ENCODE data around the gene FILIP1. TPM values are rescaled to one million over a fixed set of nuclear protein-coding genes. Genes with fewer than 3 reads are reported as not detected.
A peak's percentile ranks its signal among the peaks of the same experiment; 100 is the strongest.

The FILIP1 gene
- total RNA-seq, 4 donors from 2014 or later = 36.0 to 57.6 (median 48.0) TPM

GRCh38 chr6:75409928-75410327, 83.7 kb downstream of the FILIP1 start:
- Histone ChIP-seq H3K9me3 (no peaks in the 10 kb centered on the region), H3K4me3 (no peak overlapping the region), H3K4me1 (peaks cover 7 to 40% (median 21%) of the 10 kb centered on the region in 3 donors), H3K27me3 (no peaks in the 10 kb centered on the region), H3K36me3 (no peaks in the 10 kb centered on the region), H3K27ac (peak overlapping the region in 1 of 4 donors; percentile 37)
- TF ChIP-seq POLR2AphosphoS5 (IDR thresholded peaks at IDR 0.05) (no peak), CTCF (IDR thresholded peaks at IDR 0.05) (no peak), POLR2A (IDR thresholded peaks at IDR 0.05) (no peak), EP300 (IDR thresholded peaks at IDR 0.05) (no peak)
- no peak for ATAC-seq

- no peaks in the 10 kb centered on the region for H3K36me3 ChIP-seq
- TF ChIP-seq EP300 (IDR thresholded peaks at IDR 0.05) = no peak
- no peak for TF ChIP-seq CTCF (IDR thresholded peaks at IDR 0.05)
- H3K27ac ChIP-seq = peak overlapping the region in 2 of 4 donors; percentile 0 to 37
- H3K4me3 ChIP-seq = no peak overlapping the region
- ATAC-seq = no peak
- no peaks in the 10 kb centered on the region for H3K27me3 ChIP-seq
- no peaks in the 10 kb centered on the region for H3K9me3 ChIP-seq
- H3K4me1 ChIP-seq = peaks cover 7 to 41% (median 18%) of the 10 kb centered on the region in 3 donors
- WGBS, 2 donors (ENCODE audit: low coverage in 1 of 2) = 33 to 52% methylated on average over 3 of the region's 3 CpGs
Observed at GRCh38 chr6:75409286-75409685, 84.3 kb downstream of the FILIP1 start.

GRCh38 chr6:75403563-75404080, 90.0 kb downstream of the FILIP1 start:
- no peak for TF ChIP-seq POLR2A (IDR thresholded peaks at IDR 0.05)
- TF ChIP-seq EP300 (IDR thresholded peaks at IDR 0.05) = no peak
- TF ChIP-seq POLR2AphosphoS5 (IDR thresholded peaks at IDR 0.05) = no peak
- no peak for TF ChIP-seq CTCF (IDR thresholded peaks at IDR 0.05)
- ATAC-seq = no peak
- no peaks in the 10 kb centered on the region for H3K27me3 ChIP-seq
- H3K9me3 ChIP-seq = no peaks in the 10 kb centered on the region
- H3K4me3 ChIP-seq = no peak overlapping the region
- H3K4me1 ChIP-seq = peaks cover 2 to 50% (median 3%) of the 10 kb centered on the region in 3 donors
- 67 to 71% methylated on average over 2 to 3 of the region's 3 CpGs for WGBS, 2 donors (ENCODE audit: low coverage in 1 of 2)
- peak overlapping the region; percentile 39 to 77 (median 56) for H3K27ac ChIP-seq
- H3K36me3 ChIP-seq = no peaks in the 10 kb centered on the region

GRCh38 chr6:75402296-75402695, 91.3 kb downstream of the FILIP1 start:
- WGBS, 2 donors (ENCODE audit: low coverage in 1 of 2) = 14 to 25% methylated on average over 1 to 2 of the region's 3 CpGs
- no peak overlapping the region for H3K4me3 ChIP-seq
- peak overlapping the region; percentile 66 to 77 (median 74) for H3K27ac ChIP-seq
- peaks cover 3 to 58% (median 10%) of the 10 kb centered on the region in 3 donors for H3K4me1 ChIP-seq
- H3K27me3 ChIP-seq = no peaks in the 10 kb centered on the region
- H3K9me3 ChIP-seq = no peaks in the 10 kb centered on the region
- TF ChIP-seq POLR2AphosphoS5 (IDR thresholded peaks at IDR 0.05) (peak; percentile 46), POLR2A (IDR thresholded peaks at IDR 0.05) (no peak), EP300 (IDR thresholded peaks at IDR 0.05) (no peak), CTCF (IDR thresholded peaks at IDR 0.05) (no peak)
- H3K36me3 ChIP-seq = no peaks in the 10 kb centered on the region
- peak; percentile 90 for ATAC-seq

- ATAC-seq = no peak
- Histone ChIP-seq H3K27ac (peak overlapping the region in 1 of 4 donors; percentile 13), H3K4me3 (no peak overlapping the region), H3K4me1 (peaks cover 3 to 40% (median 10%) of the 10 kb centered on the region in 3 donors), H3K36me3 (no peaks in the 10 kb centered on the region), H3K9me3 (no peaks in the 10 kb centered on the region), H3K27me3 (no peaks in the 10 kb centered on the region)
- TF ChIP-seq EP300 (IDR thresholded peaks at IDR 0.05) (no peak), POLR2AphosphoS5 (IDR thresholded peaks at IDR 0.05) (no peak), POLR2A (IDR thresholded peaks at IDR 0.05) (no peak), CTCF (IDR thresholded peaks at IDR 0.05) (no peak)
- WGBS, 2 donors (ENCODE audit: low coverage in 1 of 2) = 31 to 40% methylated on average over 4 of the region's 4 CpGs
Observed at GRCh38 chr6:75397656-75398465, 95.7 kb downstream of the FILIP1 start.
